Hepatocyte (in vitro differentiated cells): ENCODE results near the gene COX19. TPM values are rescaled to one million over a fixed set of nuclear protein-coding genes. Genes with fewer than 3 reads are reported as not detected.

Source experiments
- DNase-seq: peaks from one replicate; pipeline ENCODE4 v3.0.0-alpha.2; 2016; ENCODE audit warnings: low spot score
- H2AFZ ChIP-seq: fragments of 200-600 bp; sonication (generic); 2 replicates; pipeline ENCODE4 v1.6.0; 2016; ENCODE audit warnings: antibody characterized with exemption, mild to moderate bottlenecking
- H3K27ac ChIP-seq: fragments of 200-600 bp; sonication (generic); 2 replicates; pipeline ENCODE4 v1.5.1; 2016; ENCODE audit warnings: mild to moderate bottlenecking
- H3K27me3 ChIP-seq: fragments of 200-600 bp; sonication (generic); 2 replicates; pipeline ENCODE4 v1.6.1; 2016
- H3K36me3 ChIP-seq: fragments of 200-600 bp; sonication (generic); replicated peaks from 2 replicates; pipeline ENCODE4 v1.5.1; 2016; ENCODE audit warnings: low read depth; ENCODE audit not compliant: insufficient read depth
- H3K4me1 ChIP-seq: fragments of 200-600 bp; sonication (generic); 2 replicates; pipeline ENCODE4 v1.5.1; 2016; ENCODE audit warnings: mild to moderate bottlenecking, moderate library complexity; ENCODE audit not compliant: insufficient read depth
- H3K4me2 ChIP-seq: fragments of 200-600 bp; sonication (generic); 2 replicates; pipeline ENCODE4 v1.6.0; 2016
- H3K4me3 ChIP-seq: fragments of 200-600 bp; sonication (generic); 2 replicates; pipeline ENCODE4 v1.5.1; 2016; ENCODE audit warnings: mild to moderate bottlenecking
- H3K79me2 ChIP-seq: fragments of 200-600 bp; sonication (generic); 2 replicates; pipeline ENCODE4 v1.6.0; 2017; ENCODE audit warnings: mild to moderate bottlenecking
- H3K9me2 ChIP-seq: fragments of 200-600 bp; sonication (generic); replicated peaks from 2 replicates; pipeline ENCODE4 v1.6.0; 2017; ENCODE audit warnings: mild to moderate bottlenecking; ENCODE audit not compliant: insufficient read depth
- H3K9me3 ChIP-seq: fragments of 200-600 bp; sonication (generic); 2 replicates; pipeline ENCODE4 v1.5.1; 2016; ENCODE audit warnings: low read depth, mild to moderate bottlenecking
- H4K20me1 ChIP-seq: fragments of 200-600 bp; sonication (generic); 2 replicates; pipeline ENCODE4 v1.6.0; 2016; ENCODE audit warnings: mild to moderate bottlenecking; ENCODE audit not compliant: insufficient read depth, poor library complexity, severe bottlenecking
- CTCF ChIP-seq: fragments of 200-600 bp; sonication (generic); IDR thresholded peaks from 2 replicates; pipeline ENCODE4 v1.5.1; 2016; ENCODE audit warnings: antibody characterized with exemption, mild to moderate bottlenecking; ENCODE audit not compliant: poor library complexity
- EZH2 ChIP-seq: fragments of 200-600 bp; sonication (generic); IDR thresholded peaks from 2 replicates; pipeline ENCODE4 v1.6.1; 2016; ENCODE audit warnings: antibody characterized with exemption, mild to moderate bottlenecking, borderline replicate concordance
- EZH2phosphoT487 ChIP-seq: fragments of 200-600 bp; sonication (generic); IDR thresholded peaks from one replicate; pipeline ENCODE4 v1.6.1; 2018; ENCODE audit warnings: antibody characterized with exemption, mild to moderate bottlenecking, low read depth, moderate library complexity; ENCODE audit not compliant: unreplicated experiment, severe bottlenecking
- WGBS: methylation state at CpG from one replicate; pipeline ENCODE4 v1.1.6; 2016; ENCODE audit warnings: low lambda C conversion rate; ENCODE audit errors: missing lambda C conversion rate; 5-methylcytosine and 5-hydroxymethylcytosine counted together
- microRNA counts: library from miRNA; unstranded; fragments of <30 nt; microRNA quantifications from one replicate; lab custom pipeline; 2017
- microRNA-seq: library from miRNA; unstranded; fragments of <30 nt; microRNA quantifications from one replicate; pipeline ENCODE4, GENCODE V29; 2017
- polyA plus RNA-seq: library from polyadenylated mRNA; unstranded; fragments of >200 nt; fragmentation: Nextera tagmentation; extraction: Ambion mirVana; gene quantifications from 2 replicates; pipeline ENCODE4 v1.2.1, GENCODE V29; 2016
- small RNA-seq: library from RNA; depleted of rRNA; stranded (forward); fragments of <200 nt; gene quantifications from one replicate; pipeline ENCODE3, GENCODE V24; 2014
- total RNA-seq: library from RNA; depleted of rRNA; stranded (reverse); fragments of >200 nt; gene quantifications from 2 replicates; pipeline ENCODE4 v1.2.3, GENCODE V29; 2014

COX19 gene
- total and polyA plus RNA-seq, 2 experiments from 2014 or later = 11.6 to 18.9 TPM

- Histone ChIP-seq H3K4me3 (no peak overlapping the region), H4K20me1 (no peaks in the 10 kb centered on the region), H3K79me2 (no peaks in the 10 kb centered on the region), H2AFZ (no peak overlapping the region), H3K9me3 (no peaks in the 10 kb centered on the region), H3K27me3 (no peaks in the 10 kb centered on the region), H3K36me3 (no peaks in the 10 kb centered on the region), H3K4me2 (no peak overlapping the region), H3K4me1 (no peaks in the 10 kb centered on the region), H3K27ac (no peak overlapping the region), H3K9me2 (no peaks in the 10 kb centered on the region)
- TF ChIP-seq EZH2 (no peak), EZH2phosphoT487 (no peak), CTCF (no peak)
- 94% methylated on average over 25 of the region's 33 CpGs for WGBS
- DNase-seq = no peak
Observed at GRCh38 chr7:917255-918117, 57.9 kb downstream of the COX19 start.

- Histone ChIP-seq H3K79me2 (no peaks in the 10 kb centered on the region), H3K4me2 (no peak overlapping the region), H3K4me3 (no peak overlapping the region), H4K20me1 (no peaks in the 10 kb centered on the region), H3K27ac (no peak overlapping the region), H3K36me3 (no peaks in the 10 kb centered on the region), H3K9me3 (no peaks in the 10 kb centered on the region), H3K27me3 (no peaks in the 10 kb centered on the region), H2AFZ (no peak overlapping the region), H3K4me1 (no peaks in the 10 kb centered on the region), H3K9me2 (no peaks in the 10 kb centered on the region)
- DNase-seq = no peak
- 76% methylated on average over 14 of the region's 17 CpGs for WGBS
- TF ChIP-seq CTCF (no peak), EZH2phosphoT487 (no peak), EZH2 (no peak)
Observed at GRCh38 chr7:916291-916941, 58.9 kb downstream of the COX19 start.

MicroRNAs encoded within 50 kb of the gene (microRNA counts, 767-probe panel; counts per million panel counts)
- not detected for microRNA hsa-miR-339-3p (lab: Ali Mortazavi, UCI)
- microRNA hsa-miR-339-5p (lab: Ali Mortazavi, UCI) = not detected

Small RNA genes within 50 kb of the gene (microRNA-seq; reads per million reads assigned to microRNA genes)
- gene MIR339 = 874 reads per million, percentile 78 among the genes with 10 or more reads in this experiment

Small RNA genes within 50 kb of the gene (small RNA-seq; reads per million reads assigned to genes)
- gene MIR339 = 16.9 reads per million, percentile 96 among the genes with 10 or more reads in this experiment

Other genes starting within 250 kb of the COX19 start
- 14.2 and 23.5 TPM in 2 replicates for gene DNAAF5, start 248.8 kb downstream of the COX19 start, total RNA-seq
- 18.7 and 19.0 TPM in 2 replicates for gene DNAAF5, start 248.8 kb downstream of the COX19 start, polyA plus RNA-seq
- gene PRKAR1B, start 248.3 kb downstream of the COX19 start, total RNA-seq = 16.6 and 23.4 TPM in 2 replicates
- 27.4 and 28.7 TPM in 2 replicates for gene PRKAR1B, start 248.3 kb downstream of the COX19 start, polyA plus RNA-seq
- 101 and 109 TPM in 2 replicates for gene SUN1, start 143.1 kb downstream of the COX19 start, total RNA-seq
- gene SUN1, start 143.1 kb downstream of the COX19 start, polyA plus RNA-seq = 72.3 and 75.0 TPM in 2 replicates
- 46.3 and 48.3 TPM in 2 replicates for gene GET4, start 99.0 kb downstream of the COX19 start, total RNA-seq
- 102 and 126 TPM in 2 replicates for gene GET4, start 99.0 kb downstream of the COX19 start, polyA plus RNA-seq
- gene ADAP1, start 20.9 kb downstream of the COX19 start, total RNA-seq = 25.8 and 35.7 TPM in 2 replicates
- 16.3 and 25.6 TPM in 2 replicates for gene ADAP1, start 20.9 kb downstream of the COX19 start, polyA plus RNA-seq
- gene CYP2W1, start 7.6 kb upstream of the COX19 start, total RNA-seq = 20.3 and 31.1 TPM in 2 replicates
- 72.3 and 112 TPM in 2 replicates for gene CYP2W1, start 7.6 kb upstream of the COX19 start, polyA plus RNA-seq
- gene GPR146, start 69.0 kb upstream of the COX19 start, total RNA-seq = 5.2 and 6.5 TPM in 2 replicates
- 2.1 and 2.6 TPM in 2 replicates for gene GPR146, start 69.0 kb upstream of the COX19 start, polyA plus RNA-seq
- 3.6 and 4.5 TPM in 2 replicates for gene GPER1, start 112.6 kb upstream of the COX19 start, total RNA-seq
- 9.1 and 11.1 TPM in 2 replicates for gene GPER1, start 112.6 kb upstream of the COX19 start, polyA plus RNA-seq
- gene ZFAND2A, start 184.6 kb upstream of the COX19 start, total RNA-seq = 29.4 and 35.4 TPM in 2 replicates
- gene ZFAND2A, start 184.6 kb upstream of the COX19 start, polyA plus RNA-seq = 37.3 and 54.3 TPM in 2 replicates